Measurements from ENCODE around the gene KLHDC8B.

The KLHDC8B gene

DNA sequence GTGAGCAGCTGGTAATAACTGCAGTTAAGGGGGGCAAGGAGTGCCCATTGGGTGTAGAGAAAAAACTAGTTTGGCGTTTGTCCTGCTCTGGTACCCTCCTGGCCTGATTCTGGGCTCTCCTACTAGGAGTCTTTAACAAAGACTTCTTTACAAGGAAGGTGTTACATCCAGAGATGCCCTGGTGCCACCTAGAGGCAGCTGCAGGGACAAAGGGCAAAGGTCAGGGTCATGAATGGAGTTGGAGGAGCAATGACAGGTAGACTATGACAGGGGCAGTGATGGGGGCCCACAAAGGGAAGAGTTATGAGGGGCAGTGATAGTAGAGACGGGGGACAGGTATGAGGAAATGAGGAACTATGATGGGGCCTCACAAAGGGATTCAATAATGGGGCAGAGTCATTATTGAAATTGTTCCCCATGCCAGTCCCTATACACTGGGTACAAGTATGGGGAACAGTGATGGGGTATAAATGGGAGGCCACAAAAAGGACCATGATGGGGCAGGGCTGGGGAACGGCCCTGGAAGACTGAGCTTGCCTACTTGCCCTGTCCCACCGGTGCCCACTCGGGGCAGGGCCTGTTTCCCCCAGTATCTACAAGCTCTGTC is 13.2 kb upstream of the KLHDC8B start:
- H3K4me3 ChIP-seq (ENCODE audit: low read depth, low read length): no peak overlapping the region

DNA sequence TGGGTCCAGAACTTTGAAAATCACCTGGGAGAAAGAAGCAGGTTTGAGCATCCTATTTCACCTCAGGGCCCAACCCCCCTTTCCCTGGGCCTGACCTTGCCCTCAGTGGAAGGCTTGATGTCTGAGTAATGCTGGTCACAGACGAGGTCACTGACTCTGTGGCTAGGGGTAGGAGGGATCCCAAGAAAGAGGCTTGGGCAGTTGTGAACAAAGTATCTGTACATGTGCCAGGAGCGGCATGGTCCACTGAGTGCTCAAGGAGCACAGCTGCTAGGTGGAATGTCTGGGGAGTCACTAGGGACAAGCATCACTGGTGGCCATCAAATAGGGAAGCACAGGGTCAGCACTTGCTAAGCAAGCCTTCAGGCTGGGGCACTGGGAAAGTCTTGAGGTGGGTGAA is 12.6 kb upstream of the KLHDC8B start:
- no peak overlapping the region for H3K4me3 ChIP-seq (ENCODE audit: low read depth, low read length)

DNA sequence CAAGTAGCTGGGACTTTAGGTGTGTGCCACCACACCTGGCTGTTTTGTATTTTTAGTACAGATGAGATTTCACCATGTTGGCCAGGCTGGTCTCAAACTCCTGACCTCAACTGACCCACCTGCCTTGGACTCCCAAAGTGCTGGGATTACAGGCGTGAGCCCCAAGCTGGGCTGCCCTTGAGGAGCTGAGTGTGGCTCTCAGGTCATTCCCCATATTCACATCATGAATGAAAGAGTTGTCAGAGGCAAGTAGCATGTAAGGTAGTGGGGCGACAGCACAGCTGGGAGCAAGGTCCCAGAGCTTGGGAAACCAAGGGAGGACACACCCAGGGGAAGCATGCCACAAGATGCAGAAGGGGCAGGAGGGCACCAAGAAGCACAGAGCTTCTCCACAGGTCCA is 10.2 kb upstream of the KLHDC8B start:
- no peak overlapping the region for H3K4me3 ChIP-seq (ENCODE audit: low read depth, low read length)

DNA sequence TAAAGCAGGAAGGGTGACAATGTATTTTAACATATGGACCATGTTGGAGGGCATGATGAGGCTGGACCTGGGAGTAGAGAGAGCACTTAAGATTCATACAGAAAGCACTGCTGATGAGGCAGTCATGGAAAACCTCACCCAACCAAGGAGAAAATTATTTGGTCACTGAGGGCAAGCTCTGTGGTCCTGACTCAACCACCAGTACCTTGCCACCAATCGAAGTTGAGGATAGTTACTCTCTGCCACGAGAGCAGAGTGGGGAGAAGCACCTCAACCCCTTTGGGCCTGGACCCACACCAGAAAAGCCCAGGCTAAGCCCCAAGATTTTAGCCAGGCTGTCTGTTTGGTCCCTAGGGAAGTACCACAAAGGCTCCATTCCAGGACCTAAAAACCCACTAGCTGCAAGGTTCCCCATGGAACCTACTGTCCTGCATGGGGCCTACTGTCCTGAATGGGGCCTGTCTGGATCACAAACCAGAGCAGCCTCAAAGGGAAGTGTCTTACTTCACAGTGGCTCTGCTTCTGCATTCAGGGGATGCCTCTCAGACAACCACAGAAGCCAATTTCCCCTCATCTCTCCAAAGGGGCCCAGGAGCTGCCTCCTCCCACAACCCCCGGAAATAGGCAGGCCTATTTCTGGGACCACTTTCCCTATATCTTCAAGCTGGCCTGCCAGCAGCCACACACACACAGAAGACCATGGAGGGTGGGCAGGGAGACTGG is 9.4 kb upstream of the KLHDC8B start:
- no peak overlapping the region for H3K4me3 ChIP-seq (ENCODE audit: low read depth, low read length)

DNA sequence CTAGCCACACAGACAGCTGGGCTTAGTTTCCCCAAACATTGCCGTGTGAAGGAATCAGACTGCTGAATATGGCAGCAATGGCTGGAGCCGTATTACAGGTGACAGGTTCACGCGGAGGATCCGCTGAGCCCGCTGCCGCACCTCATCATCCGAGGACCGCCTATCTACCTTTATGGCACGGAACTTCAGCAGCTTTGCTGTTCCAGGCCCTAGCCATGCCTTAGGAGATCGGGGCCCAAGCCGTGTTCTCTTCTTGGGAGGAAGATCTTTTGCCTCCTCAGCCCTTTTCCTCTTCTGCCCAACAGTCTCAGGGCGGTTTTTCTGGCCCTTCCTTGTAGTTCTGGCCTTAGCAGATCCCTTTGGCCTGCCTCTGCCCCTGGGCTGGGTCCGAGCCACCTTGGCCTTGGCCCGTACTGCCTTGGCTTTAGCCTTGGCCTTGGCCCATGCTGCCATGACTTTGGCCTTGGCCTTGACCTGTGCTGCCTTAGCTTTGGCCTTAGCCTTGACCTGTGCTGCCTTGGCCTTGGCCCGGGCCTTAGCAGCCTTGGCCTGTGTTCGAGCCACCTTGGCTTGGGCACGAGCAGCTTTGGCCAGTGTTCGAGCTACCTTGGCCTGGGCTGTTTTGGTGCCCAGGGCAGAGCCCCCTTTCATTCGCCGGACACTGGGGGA is 8.5 kb upstream of the KLHDC8B start:
- no peak overlapping the region for H3K4me3 ChIP-seq (ENCODE audit: low read depth, low read length)

DNA sequence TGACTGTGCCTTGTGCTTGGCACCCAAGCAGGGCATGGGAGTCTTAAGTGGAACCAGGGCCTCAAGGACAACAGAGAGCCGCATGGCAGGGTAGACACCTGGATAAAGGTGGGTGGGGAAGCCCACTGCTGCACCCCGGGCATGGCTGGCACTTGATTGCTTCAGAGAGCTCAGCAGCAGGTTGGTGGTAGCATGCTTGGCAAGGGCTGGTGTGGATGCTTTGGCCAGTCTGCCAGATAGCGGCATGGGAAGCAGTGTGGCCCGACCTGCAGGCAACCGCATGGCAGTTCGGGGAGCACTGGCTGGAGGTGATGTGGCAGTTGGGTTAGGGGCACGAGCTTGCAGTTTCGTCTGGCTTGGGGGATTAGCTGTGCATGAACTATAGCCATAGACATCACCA is 7.8 kb upstream of the KLHDC8B start:
- no peak overlapping the region for H3K4me3 ChIP-seq (ENCODE audit: low read depth, low read length)

DNA sequence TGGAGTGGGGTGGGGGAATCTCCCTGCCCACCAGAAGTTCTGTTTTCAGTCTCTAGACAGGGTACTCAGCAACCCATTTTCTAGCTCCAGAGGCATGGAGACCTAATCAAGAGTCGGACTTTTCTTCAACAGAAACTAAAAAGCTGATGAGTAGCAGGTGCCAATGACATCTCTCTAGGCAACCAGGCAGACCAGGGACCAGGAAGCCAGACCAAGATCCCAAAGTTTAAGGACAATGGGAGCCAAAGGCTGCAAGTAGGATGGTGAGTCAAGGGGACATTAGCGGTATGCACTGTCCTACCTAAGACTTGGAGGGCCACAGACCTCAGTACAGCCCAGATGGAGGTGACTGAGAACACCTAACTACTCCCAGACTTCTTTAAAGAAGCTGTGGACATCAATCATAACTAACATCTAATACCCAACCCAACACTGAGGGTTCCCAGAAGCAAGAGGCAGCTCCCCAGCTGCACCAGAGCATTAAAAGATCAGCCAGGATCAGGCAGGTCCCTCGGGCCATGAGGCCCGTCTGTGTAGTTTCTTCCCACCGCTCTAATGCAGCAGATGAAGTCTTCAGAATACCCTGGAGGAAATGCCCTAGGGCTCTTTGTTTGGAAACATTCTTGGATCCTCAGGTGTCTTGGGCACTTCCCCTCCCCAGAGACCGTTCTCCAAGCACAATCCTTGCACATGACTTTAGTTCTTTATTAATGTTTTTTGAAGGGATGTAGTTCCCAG is 6.2 kb upstream of the KLHDC8B start:
- peak overlapping the region; percentile 88 for H3K4me3 ChIP-seq (ENCODE audit: low read depth, low read length)

DNA sequence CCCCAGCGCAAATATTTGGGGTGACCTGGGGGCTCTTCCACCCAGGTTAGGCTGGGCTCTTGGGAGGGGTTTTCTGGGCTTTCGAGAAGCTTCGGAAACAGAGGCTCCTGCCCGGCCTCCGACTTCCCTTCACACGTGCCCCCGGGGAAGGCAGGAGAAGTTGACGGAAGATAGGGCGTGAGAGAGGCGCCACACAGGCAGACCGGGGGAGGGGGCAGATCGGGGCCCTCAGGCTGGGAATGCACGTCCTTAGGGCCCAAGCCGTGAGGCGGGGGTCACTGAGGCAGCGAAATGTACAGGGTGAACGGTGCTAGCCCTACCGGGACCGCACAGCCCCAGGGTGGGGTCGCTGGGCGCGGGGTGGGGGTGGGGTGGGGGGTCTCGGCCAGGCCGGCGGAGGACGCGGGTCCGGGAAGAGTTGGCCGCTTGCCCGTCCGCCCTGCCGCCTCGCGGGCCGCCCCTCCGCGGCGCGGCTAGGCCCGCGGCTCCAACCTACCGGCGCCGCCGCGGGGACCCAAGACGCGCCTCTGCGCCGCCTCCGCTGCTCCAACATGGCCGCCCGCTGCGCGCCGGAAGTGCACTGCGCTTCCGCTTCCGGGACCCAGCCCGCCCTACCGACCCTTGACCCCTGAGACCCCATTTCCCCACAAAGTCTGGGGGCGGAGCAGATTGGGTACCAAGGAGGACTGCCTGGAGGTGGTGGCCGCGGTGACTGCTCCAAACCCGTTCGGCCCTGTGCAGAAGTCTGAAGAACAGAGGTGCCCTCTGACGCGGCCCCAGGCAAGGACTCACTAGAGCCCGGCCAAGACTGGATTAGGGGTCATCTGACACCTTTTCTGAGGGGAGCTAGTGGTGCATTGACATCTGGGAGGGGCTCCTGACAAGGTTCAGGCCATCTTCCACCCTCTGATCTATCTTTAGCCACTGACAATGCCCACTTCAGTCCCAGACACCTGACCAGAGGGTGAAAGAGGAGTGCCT is 5.3 kb upstream of the KLHDC8B start, which contains the start of gene CCDC71:
Gene CCDC71, minus strand, starts transcription at position 561 of the 981 bp plus-strand sequence. CDS start 2,123 bp downstream, outside the sequence.
- H3K4me3 ChIP-seq (ENCODE audit: low read depth, low read length): peak within 1 kb of the TSS; percentile 88

DNA sequence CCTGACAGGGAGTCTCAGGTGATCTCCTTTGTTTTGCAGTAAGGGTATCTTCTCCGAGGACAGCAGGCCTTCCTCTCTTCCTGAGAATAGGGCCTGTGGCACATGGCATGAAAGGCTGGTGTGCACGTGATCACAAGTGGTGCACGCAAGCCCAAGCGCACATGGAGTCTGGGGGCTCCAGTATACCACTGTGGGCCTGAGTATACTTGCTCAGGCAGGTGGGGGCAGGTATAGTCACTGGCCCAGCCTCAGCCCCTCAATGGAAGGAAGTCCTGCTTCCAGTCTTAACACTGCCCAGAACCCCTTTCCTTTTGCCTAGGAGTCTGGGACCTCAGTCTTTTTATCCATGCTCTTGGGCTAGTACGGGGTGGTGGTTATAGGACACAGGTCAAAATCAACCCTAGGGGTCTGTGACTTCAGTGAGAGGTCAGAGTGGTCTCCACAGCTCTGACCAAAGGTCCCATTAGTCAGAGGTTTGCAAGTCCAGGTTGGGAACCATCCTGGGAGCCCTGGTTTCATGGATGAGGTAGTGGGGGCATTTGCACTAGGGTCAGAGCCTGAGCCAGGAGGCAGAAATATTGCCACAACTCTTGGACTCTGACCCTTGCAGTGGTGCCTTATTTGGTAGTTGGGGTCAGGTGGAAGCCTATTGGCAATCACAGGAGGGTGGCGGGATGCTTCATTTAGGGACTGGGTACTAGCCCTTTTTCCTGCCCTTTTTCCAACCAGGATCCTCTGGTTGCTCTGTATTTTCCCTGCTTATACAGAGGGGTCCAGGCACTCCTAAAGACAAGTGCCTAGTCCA is 4.4 kb upstream of the KLHDC8B start:
- peak overlapping the region; percentile 88 for H3K4me3 ChIP-seq (ENCODE audit: low read depth, low read length)

DNA sequence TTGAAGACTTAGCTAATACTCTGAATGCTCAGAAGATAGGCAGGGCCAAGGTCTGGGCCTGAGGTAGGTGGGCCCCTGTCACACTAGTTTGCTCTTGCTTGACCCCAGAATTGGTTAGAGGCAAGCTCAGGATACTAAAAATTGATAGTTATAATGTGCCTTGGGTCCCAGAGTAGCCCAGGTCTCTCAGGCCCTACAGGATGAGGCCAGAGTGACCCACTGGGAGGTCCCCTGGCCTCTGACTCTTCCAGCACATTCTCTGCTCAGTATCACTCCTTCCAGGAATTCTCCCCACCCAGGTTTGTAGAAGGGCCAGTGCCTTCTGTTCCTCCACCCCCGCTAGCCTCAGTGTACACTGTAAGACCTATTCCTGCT is 667 bp upstream of the KLHDC8B start:
- H3K4me3 ChIP-seq (ENCODE audit: low read depth, low read length): no peak overlapping the region

DNA sequence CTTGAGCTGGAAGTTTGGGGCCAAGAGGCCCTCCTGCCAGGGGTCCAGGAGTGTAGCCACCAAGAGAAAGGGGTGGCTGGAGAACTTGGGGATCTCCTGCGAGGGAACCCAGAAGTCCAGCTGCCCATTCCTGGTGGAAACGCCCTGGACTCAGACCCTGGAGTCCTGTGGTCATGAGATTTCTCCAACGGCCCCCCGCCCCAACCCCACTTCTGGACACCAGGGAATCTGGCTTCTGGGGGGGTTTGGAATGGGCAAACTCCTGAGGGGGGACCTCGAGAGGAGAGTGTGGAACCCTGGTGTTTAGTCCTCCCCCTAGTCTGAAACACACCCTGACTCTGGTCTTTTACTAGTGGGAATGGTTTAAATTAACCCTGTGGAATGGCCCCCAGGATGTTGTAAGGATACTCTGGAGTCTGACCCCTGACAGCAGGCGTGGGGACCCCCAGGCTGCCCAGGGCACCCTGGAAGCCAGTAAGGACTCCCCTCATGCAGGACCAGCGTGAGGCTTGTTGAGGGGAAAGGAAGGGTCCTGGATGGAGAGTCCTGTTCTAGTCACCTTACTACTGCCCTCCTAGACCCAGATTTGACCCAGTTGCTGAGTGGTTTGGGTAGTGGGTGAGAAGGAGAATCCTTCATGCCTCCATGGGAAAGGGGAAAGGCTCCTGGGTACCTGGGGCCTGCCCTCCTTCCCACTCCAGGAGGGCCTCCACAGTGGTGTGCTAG is 540 bp downstream of the KLHDC8B start:
- peak overlapping the region; percentile 53 for H3K4me3 ChIP-seq (ENCODE audit: low read depth, low read length)

DNA sequence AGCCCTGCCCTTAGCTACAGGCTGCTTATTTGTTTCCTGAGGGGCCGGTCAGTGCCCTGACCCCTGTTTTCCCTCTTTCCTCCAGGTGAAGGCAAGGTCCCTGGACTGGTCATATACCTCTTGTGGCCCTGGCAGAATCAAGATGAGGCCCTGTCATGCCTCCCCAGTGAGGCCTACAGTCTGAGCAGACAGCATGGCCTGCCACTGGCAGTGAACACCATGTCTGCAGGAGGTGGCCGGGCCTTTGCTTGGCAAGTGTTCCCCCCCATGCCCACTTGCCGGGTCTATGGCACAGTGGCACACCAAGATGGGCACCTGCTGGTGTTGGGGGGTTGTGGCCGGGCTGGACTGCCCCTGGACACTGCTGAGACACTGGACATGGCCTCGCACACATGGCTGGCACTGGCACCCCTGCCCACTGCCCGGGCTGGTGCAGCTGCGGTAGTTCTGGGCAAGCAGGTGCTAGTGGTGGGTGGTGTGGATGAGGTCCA is 1.2 kb downstream of the KLHDC8B start:
- H3K4me3 ChIP-seq (ENCODE audit: low read depth, low read length): no peak overlapping the region

DNA sequence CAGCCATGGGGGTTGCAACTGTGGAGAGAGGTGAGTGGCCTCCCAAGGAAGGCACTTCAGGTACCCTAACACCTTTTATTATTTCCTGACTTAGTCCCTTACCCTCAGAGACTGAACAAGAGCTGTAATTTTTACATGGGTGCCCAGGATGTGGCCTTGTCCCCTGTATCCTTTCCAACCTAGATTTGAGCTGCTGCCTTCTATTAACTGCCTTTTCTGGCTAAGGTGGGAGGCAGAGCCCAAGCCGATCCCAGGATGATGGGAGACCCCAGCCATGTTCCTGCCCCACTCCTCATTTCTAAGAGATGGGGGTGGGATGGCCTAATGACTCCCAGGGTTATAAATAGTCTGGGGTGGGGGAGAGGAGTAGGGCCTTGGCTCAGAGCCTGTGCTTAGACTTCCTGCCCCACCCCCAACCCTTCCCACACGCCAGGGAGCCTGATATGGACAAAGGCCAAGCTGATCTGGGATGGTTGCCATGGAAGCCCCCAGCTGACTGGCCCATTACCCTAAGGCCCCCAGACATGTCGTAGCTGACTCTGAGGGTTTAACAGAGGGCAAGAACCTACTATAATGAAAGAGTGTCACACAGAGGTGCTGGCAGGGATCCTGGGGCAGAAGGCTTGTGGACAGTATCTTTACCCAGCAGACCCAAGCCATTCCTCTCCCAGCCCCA is 1.9 kb downstream of the KLHDC8B start:
- H3K4me3 ChIP-seq (ENCODE audit: low read depth, low read length): no peak overlapping the region

DNA sequence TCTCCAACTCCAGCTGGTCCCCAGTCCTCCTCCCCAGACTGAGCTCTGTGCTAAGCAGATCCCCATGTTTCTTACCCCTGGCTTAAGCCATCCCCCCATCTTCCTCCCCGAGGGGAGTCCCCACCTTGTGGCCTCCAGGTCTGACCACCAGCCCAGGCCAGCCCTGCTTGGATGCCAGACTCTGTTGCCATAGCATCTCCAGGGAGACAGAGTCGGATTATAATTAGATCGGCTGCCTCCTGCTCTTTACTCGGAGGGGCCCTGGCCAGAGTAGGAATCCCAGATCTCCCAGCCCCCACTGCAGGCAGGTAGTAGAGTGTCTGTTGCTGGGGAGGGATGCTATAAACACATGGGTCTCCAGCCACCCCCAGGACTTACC is 2.4 kb downstream of the KLHDC8B start:
- H3K4me3 ChIP-seq (ENCODE audit: low read depth, low read length): no peak overlapping the region

DNA sequence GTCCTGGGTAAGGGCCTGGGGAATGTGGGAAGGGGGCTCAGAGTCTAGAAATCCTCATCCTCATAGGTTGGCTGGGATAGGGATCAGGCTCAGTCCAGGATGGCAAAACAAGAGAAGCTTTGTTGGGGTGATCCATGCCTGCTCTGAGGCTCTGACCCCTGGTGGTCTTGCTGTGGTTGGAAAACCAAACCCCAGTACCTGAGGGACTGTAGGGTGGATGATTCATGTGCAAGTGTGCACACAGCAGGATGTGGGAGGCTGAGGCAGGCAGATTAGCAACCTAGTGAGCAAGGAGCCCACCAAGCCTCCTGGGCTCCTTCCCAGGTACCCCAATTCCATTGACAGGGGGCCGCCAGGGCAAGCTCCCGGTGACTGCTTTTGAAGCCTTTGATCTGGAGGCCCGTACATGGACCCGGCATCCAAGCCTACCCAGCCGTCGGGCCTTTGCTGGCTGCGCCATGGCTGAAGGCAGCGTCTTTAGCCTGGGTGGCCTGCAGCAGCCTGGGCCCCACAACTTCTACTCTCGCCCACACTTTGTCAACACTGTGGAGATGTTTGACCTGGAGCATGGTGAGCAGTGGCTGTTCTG is 3.1 kb downstream of the KLHDC8B start:
- H3K4me3 ChIP-seq (ENCODE audit: low read depth, low read length): no peak overlapping the region

DNA sequence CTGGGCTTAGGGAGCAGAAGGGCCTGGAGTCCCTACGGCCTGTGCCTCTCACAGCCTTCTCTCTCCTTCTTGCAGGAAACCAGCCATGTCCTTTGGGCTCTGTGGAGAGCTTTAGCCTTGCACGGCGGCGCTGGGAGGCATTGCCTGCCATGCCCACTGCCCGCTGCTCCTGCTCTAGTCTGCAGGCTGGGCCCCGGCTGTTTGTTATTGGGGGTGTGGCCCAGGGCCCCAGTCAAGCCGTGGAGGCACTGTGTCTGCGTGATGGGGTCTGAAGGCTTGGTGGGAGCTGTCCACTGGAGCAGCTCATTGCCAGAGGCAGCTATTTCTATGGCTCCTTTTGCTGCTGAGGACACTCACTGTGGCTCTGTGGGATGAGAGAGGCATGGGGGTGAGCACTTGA is 4.1 kb downstream of the KLHDC8B start:
- H3K4me3 ChIP-seq (ENCODE audit: low read depth, low read length): no peak overlapping the region

DNA sequence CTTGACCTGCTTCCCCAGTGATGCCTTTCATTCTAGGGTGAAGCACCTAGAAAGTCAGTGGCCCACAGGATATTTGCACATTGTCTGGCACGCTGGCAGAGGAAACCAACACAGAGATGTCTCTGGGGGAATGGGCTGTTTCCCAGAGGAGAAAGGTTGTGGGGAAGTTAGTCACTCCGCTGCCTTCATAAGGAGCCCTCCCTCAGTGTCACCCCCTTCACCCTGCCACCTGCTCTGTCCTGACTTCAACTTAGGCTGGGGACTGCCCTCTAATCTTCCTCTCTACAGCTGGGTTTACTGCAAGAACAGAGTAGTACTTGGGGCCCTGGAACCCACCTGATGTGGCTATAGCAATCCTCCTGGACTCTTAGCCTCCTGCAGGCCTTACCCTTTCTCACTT is 5.7 kb downstream of the KLHDC8B start:
- H3K4me3 ChIP-seq (ENCODE audit: low read depth, low read length): no peak overlapping the region

DNA sequence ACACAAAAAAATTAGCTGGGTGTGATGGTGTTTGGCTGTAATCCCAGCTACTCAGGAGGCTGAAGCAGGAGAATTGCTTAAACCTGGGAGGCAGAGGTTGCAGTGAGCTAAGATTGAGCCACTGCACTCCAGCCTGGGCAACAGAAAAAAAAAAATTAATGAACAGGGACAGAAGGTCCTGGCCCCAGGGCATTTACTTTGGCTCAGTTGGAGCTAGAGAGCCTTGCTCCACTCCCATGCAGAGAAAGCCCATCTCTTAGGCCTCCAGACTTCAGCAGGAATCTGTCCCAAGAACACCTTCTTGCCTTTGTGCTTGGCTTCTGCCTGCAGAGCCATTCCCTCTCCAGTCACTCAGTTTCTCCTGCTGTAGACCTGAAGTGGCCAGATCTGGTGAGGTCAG is 8.7 kb downstream of the KLHDC8B start:
- no peak overlapping the region for H3K4me3 ChIP-seq (ENCODE audit: low read depth, low read length)

Data from iPS-11a (cell line).